H1 (cell line): ENCODE results near the gene TAOK1. TPM values are rescaled to one million over a fixed set of nuclear protein-coding genes. Genes with fewer than 3 reads are reported as not detected.

Experiments used
- ZNF274 ChIP-seq: IDR thresholded peaks from 2 replicates; pipeline ENCODE4 v1.7.0; 2012; ENCODE audit warnings: low read length, borderline replicate concordance; ENCODE audit errors: extremely low read depth
- polyA plus RNA-seq, 7 experiments: library from polyadenylated mRNA; depleted of rRNA in 3 of 7; stranded (reverse) in 5 of 7; unstranded in 2 of 7; fragments of >200 nt in 5 of 7; fragments of 200-250 nt in 2 of 7; gene quantifications; 1 replicate in 5 of 7; 2 replicates in 1 of 7; 4 replicates in 1 of 7; pipeline versions ENCODE4 v1.2.1 to v1.2.3, GENCODE V29; 2011 to 2013; ENCODE audit warnings: missing spikeins in 2 of 7, mixed read lengths in 2 of 7
- total RNA-seq: library from RNA; stranded (reverse); fragmentation: NEBNext Ultra II Directional; extraction: Animal tissue kit (Norgen Biotek cat#: 25700); gene quantifications from 2 replicates; pipeline ENCODE4 v1.2.1, GENCODE V29; 2021

Gene TAOK1
- total and polyA plus RNA-seq, 2 of the 8 experiments (the other 6 are each of a cell fraction or from before 2014, with no cell fraction given) = 12.2 to 90.6 TPM

DNA sequence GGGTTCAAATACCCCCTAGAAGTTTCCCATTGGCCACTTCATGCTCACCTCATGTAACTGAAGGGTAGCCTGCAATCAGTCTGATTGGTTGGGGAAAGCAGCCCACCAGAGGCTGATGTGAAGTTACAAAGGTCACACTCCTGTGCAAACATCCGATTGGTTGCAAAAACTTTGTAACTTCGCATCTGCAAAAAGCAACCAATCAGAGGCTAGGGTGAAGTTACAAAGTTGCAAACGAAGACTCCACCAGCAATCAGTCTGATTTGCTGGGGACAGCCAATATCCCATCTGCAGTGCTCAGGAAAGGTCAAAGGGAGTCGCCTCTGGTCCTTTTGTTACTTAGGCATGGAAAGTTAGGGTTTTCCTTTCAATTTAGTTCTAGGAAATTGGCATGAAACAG lies 40.1 kb downstream of the TAOK1 start (continued):
- no peak for TF ChIP-seq ZNF274
